GM23338 (cell line): ENCODE measurements around the gene AQP6. TPM values are rescaled to one million over a fixed set of nuclear protein-coding genes. Genes with fewer than 3 reads are reported as not detected.

Experiments
- ATAC-seq: fragments of 200-7000 bp; cut with Tn5 transposase; 3 replicates; pipeline ENCODE4 v1.9.1; 2020
- DNase-seq: peaks from one replicate; pipeline ENCODE4 v3.0.0-alpha.2; 2015; ENCODE audit warnings: low spot score
- H2AFZ ChIP-seq: fragments of 200-600 bp; sonication (generic); 2 replicates; pipeline ENCODE4 v1.8.0; 2016; ENCODE audit warnings: antibody characterized with exemption, mild to moderate bottlenecking, moderate library complexity
- H3F3A ChIP-seq: fragments of 200-600 bp; sonication (generic); replicated peaks from 2 replicates; pipeline ENCODE4 v1.8.0; 2017; ENCODE audit warnings: antibody characterized with exemption, mixed run types, low read depth
- H3K27ac ChIP-seq: fragments of 200-600 bp; sonication (generic); 2 replicates; pipeline ENCODE4 v1.6.1; 2016; ENCODE audit warnings: low read depth
- H3K27me3 ChIP-seq: fragments of 200-600 bp; sonication (generic); 2 replicates; pipeline ENCODE4 v1.8.0; 2016; ENCODE audit warnings: mild to moderate bottlenecking, mixed run types, moderate library complexity; ENCODE audit not compliant: insufficient read depth
- H3K36me3 ChIP-seq: fragments of 200-600 bp; sonication (generic); 2 replicates; pipeline ENCODE4 v1.8.0; 2016; ENCODE audit warnings: mild to moderate bottlenecking; ENCODE audit not compliant: insufficient read depth
- H3K4me1 ChIP-seq: fragments of 200-600 bp; sonication (generic); 2 replicates; pipeline ENCODE4 v1.8.0; 2016; ENCODE audit warnings: mild to moderate bottlenecking, moderate library complexity; ENCODE audit not compliant: insufficient read depth
- H3K4me2 ChIP-seq: fragments of 200-600 bp; sonication (generic); 2 replicates; pipeline ENCODE4 v1.7.1; 2017; ENCODE audit warnings: mixed run types
- H3K4me3 ChIP-seq: fragments of 200-600 bp; sonication (generic); 2 replicates; pipeline ENCODE4 v1.6.1; 2016; ENCODE audit warnings: mixed run types
- H3K79me2 ChIP-seq: fragments of 200-600 bp; sonication (generic); replicated peaks from 2 replicates; pipeline ENCODE4 v1.8.0; 2017; ENCODE audit warnings: mild to moderate bottlenecking; ENCODE audit not compliant: insufficient read depth
- H3K9me2 ChIP-seq: fragments of 200-600 bp; sonication (generic); 2 replicates; pipeline ENCODE4 v1.8.0; 2017; ENCODE audit not compliant: insufficient read depth
- H4K20me1 ChIP-seq: fragments of 200-600 bp; sonication (generic); replicated peaks from 2 replicates; pipeline ENCODE4 v1.8.0; 2017; ENCODE audit warnings: mild to moderate bottlenecking; ENCODE audit not compliant: insufficient read depth
- H3K27ac Mint-ChIP-seq: 2 replicates; pipeline ENCODE4 v1.8.0; 2020; ENCODE audit warnings: inconsistent platforms, mild to moderate bottlenecking, moderate library complexity, mixed read lengths
- H3K27me3 Mint-ChIP-seq: 3 replicates; pipeline ENCODE4 v1.8.0; 2022; ENCODE audit warnings: low read depth, mild to moderate bottlenecking, moderate library complexity, mixed read lengths, inconsistent platforms; ENCODE audit not compliant: insufficient read depth, poor library complexity
- H3K36me3 Mint-ChIP-seq: 3 replicates; pipeline ENCODE4 v1.8.0; 2021; ENCODE audit warnings: low read depth, mild to moderate bottlenecking, inconsistent platforms, moderate library complexity, mixed read lengths
- H3K4me1 Mint-ChIP-seq: 3 replicates; pipeline ENCODE4 v1.8.0; 2020; ENCODE audit warnings: mild to moderate bottlenecking, inconsistent platforms, mixed read lengths
- H3K4me3 Mint-ChIP-seq: 3 replicates; pipeline ENCODE4 v1.8.0; 2021; ENCODE audit warnings: moderate library complexity, mild to moderate bottlenecking, inconsistent platforms, mixed read lengths
- H3K9me3 Mint-ChIP-seq: 3 replicates; pipeline ENCODE4 v1.8.0; 2020; ENCODE audit warnings: moderate library complexity, mild to moderate bottlenecking, inconsistent platforms, mixed read lengths
- CREB1 ChIP-seq: fragments of 250-450 bp; sonication (Bioruptor Pico); IDR thresholded peaks from 2 replicates; pipeline ENCODE4 v1.5.0; 2020; ENCODE audit warnings: low read depth, mild to moderate bottlenecking, moderate library complexity
- CTCF ChIP-seq, 2 experiments: fragments of 200-600 bp in 1 of 2; sonication (generic) in 1 of 2; conservative IDR thresholded peaks; 2 replicates each; pipeline versions ENCODE4 v1.5.1 to v1.6.1; 2016 to 2017; ENCODE audit warnings: antibody characterized with exemption in 2 of 2, low read depth in 2 of 2, mild to moderate bottlenecking in 2 of 2, moderate library complexity in 1 of 2
- EZH2 ChIP-seq: fragments of 200-600 bp; sonication (generic); IDR thresholded peaks from one replicate; pipeline ENCODE4 v1.8.0; 2017; ENCODE audit warnings: antibody characterized with exemption, mild to moderate bottlenecking, low read depth; ENCODE audit not compliant: unreplicated experiment
- EZH2phosphoT487 ChIP-seq: fragments of 200-600 bp; sonication (generic); IDR thresholded peaks from one replicate; pipeline ENCODE4 v1.8.1; 2018; ENCODE audit warnings: antibody characterized with exemption; ENCODE audit not compliant: unreplicated experiment
- JUNB ChIP-seq: IDR thresholded peaks from one replicate; pipeline ENCODE4 v1.6.1; 2016; ENCODE audit warnings: antibody characterized with exemption; ENCODE audit not compliant: unreplicated experiment
- NANOG ChIP-seq: IDR thresholded peaks from 2 replicates; pipeline ENCODE4 v1.6.1; 2016; ENCODE audit warnings: antibody characterized with exemption, borderline replicate concordance
- POLR2AphosphoS5 ChIP-seq: IDR thresholded peaks from 2 replicates; pipeline ENCODE4 v1.6.1; 2016; ENCODE audit warnings: antibody characterized with exemption, low read depth
- REST ChIP-seq: IDR thresholded peaks from one replicate; pipeline ENCODE4 v1.6.1; 2018; ENCODE audit warnings: antibody characterized with exemption; ENCODE audit not compliant: unreplicated experiment
- STAT1 ChIP-seq: IDR thresholded peaks from one replicate; pipeline ENCODE4 v1.6.1; 2016; ENCODE audit warnings: antibody characterized with exemption; ENCODE audit not compliant: unreplicated experiment
- ZNF114 ChIP-seq: fragments of 250-450 bp; sonication (Bioruptor Pico); IDR thresholded peaks from 2 replicates; pipeline ENCODE4 v1.5.0; 2020; ENCODE audit warnings: mild to moderate bottlenecking, moderate library complexity
- ZNF331 ChIP-seq: fragments of 250-450 bp; sonication (Bioruptor Pico); IDR thresholded peaks from 2 replicates; pipeline ENCODE4 v1.5.0; 2020; ENCODE audit warnings: low read depth, mild to moderate bottlenecking, moderate library complexity
- polyA plus RNA-seq: library from polyadenylated mRNA; unstranded; fragments of >200 nt; fragmentation: Nextera tagmentation; extraction: Ambion mirVana; gene quantifications from 2 replicates; pipeline ENCODE4 v1.2.1, GENCODE V29; 2016
- total RNA-seq: library from RNA; depleted of rRNA; stranded (reverse); fragments of >200 nt; shearing (Covaris generic); gene quantifications from 2 replicates; pipeline ENCODE4 v1.2.3, GENCODE V29; 2014
- TF ChIP-seq, protein P1 (sequence below): fragments of 250-450 bp; sonication (Bioruptor Pico); IDR thresholded peaks from 2 replicates; pipeline ENCODE4 v1.5.0; 2020; ENCODE audit warnings: mild to moderate bottlenecking, moderate library complexity
- TF ChIP-seq, protein P2 (sequence below): IDR thresholded peaks from 2 replicates; pipeline ENCODE4 v1.6.1; 2016; ENCODE audit warnings: antibody characterized with exemption

Gene AQP6
- total and polyA plus RNA-seq, 2 experiments from 2014 or later, result 0.08 TPM; not detected in 1

DNA sequence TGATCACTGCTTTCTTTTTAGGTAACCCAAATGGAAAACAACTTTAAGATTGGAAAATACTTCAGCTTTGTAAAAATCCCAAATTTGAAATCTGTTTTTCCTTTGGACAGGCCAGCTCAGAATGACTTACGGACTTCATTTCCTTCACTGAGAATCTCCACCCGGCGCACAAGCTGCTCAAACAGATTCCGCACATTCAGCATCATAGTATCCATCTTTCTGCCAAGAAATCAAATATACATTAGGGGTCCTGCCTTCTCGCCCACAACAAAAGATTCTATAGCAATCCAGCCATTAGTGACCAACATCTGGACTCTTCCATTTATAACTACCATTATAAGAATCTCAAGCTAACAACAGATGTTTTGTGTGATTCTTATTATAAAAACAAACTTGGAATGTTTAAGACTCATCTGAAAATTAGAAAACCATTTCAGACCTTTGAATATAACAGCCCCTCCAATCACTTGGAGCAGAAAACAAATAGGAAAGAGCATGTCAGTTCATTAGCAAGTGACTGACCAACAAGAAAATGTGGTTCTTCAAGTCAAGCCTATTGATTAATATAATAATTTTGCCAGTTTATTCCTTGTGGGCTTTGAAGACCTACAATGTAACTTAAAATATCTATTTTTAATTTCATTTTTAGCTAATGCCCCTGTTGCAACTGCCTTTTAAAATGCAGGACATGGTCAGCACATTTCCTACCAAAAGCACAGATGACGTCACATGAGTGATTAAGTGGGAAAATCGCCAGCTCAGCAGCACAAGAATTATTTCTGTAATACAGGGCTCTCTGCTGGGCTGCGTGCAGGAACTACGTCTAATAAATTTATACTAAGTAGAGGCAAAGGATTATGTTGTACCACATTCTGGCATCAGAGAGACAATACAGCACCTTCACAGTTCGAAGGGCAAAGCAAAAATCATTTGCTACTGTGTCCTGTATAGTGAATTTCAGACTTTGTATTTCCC is 44.0 kb downstream of the AQP6 start:
- H3K27ac ChIP-seq, result no peak overlapping the region
- H3K4me1 Mint-ChIP-seq, result peaks cover 13% of the 10 kb centered on the region
- H3K79me2 ChIP-seq, result peaks cover 56% of the 10 kb centered on the region
- no peak overlapping the region for H3K4me3 ChIP-seq
- H2AFZ ChIP-seq, result no peak overlapping the region
- no peaks in the 10 kb centered on the region for H3F3A ChIP-seq
- H3K4me1 ChIP-seq, result peaks cover 6% of the 10 kb centered on the region; the same call in 1 of the 2 replicates
- peaks cover 10% of the 10 kb centered on the region; the same call in 1 of the 2 replicates for H3K36me3 ChIP-seq
- no peak for TF ChIP-seq EZH2phosphoT487
- no peak for TF ChIP-seq CREB1
- TF ChIP-seq EZH2, result no peak
- TF ChIP-seq, protein P1, sequence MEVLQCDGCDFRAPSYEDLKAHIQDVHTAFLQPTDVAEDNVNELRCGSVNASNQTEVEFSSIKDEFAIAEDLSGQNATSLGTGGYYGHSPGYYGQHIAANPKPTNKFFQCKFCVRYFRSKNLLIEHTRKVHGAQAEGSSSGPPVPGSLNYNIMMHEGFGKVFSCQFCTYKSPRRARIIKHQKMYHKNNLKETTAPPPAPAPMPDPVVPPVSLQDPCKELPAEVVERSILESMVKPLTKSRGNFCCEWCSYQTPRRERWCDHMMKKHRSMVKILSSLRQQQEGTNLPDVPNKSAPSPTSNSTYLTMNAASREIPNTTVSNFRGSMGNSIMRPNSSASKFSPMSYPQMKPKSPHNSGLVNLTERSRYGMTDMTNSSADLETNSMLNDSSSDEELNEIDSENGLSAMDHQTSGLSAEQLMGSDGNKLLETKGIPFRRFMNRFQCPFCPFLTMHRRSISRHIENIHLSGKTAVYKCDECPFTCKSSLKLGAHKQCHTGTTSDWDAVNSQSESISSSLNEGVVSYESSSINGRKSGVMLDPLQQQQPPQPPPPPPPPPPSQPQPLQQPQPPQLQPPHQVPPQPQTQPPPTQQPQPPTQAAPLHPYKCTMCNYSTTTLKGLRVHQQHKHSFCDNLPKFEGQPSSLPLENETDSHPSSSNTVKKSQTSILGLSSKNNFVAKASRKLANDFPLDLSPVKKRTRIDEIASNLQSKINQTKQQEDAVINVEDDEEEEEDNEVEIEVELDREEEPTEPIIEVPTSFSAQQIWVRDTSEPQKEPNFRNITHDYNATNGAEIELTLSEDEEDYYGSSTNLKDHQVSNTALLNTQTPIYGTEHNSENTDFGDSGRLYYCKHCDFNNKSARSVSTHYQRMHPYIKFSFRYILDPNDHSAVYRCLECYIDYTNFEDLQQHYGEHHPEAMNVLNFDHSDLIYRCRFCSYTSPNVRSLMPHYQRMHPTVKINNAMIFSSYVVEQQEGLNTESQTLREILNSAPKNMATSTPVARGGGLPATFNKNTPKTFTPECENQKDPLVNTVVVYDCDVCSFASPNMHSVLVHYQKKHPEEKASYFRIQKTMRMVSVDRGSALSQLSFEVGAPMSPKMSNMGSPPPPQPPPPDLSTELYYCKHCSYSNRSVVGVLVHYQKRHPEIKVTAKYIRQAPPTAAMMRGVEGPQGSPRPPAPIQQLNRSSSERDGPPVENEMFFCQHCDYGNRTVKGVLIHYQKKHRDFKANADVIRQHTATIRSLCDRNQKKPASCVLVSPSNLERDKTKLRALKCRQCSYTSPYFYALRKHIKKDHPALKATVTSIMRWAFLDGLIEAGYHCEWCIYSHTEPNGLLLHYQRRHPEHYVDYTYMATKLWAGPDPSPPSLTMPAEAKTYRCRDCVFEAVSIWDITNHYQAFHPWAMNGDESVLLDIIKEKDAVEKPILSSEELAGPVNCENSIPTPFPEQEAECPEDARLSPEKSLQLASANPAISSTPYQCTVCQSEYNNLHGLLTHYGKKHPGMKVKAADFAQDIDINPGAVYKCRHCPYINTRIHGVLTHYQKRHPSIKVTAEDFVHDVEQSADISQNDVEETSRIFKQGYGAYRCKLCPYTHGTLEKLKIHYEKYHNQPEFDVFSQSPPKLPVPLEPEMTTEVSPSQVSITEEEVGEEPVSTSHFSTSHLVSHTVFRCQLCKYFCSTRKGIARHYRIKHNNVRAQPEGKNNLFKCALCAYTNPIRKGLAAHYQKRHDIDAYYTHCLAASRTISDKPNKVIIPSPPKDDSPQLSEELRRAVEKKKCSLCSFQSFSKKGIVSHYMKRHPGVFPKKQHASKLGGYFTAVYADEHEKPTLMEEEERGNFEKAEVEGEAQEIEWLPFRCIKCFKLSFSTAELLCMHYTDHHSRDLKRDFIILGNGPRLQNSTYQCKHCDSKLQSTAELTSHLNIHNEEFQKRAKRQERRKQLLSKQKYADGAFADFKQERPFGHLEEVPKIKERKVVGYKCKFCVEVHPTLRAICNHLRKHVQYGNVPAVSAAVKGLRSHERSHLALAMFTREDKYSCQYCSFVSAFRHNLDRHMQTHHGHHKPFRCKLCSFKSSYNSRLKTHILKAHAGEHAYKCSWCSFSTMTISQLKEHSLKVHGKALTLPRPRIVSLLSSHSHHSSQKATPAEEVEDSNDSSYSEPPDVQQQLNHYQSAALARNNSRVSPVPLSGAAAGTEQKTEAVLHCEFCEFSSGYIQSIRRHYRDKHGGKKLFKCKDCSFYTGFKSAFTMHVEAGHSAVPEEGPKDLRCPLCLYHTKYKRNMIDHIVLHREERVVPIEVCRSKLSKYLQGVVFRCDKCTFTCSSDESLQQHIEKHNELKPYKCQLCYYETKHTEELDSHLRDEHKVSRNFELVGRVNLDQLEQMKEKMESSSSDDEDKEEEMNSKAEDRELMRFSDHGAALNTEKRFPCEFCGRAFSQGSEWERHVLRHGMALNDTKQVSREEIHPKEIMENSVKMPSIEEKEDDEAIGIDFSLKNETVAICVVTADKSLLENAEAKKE (CRISPR knock-in tag), result no peak
- TF ChIP-seq, protein P2, sequence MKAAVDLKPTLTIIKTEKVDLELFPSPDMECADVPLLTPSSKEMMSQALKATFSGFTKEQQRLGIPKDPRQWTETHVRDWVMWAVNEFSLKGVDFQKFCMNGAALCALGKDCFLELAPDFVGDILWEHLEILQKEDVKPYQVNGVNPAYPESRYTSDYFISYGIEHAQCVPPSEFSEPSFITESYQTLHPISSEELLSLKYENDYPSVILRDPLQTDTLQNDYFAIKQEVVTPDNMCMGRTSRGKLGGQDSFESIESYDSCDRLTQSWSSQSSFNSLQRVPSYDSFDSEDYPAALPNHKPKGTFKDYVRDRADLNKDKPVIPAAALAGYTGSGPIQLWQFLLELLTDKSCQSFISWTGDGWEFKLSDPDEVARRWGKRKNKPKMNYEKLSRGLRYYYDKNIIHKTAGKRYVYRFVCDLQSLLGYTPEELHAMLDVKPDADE, result no peak
- TF ChIP-seq CTCF (conservative IDR thresholded peaks at IDR 0.05; ENCODE audit: low read depth in 2 of 2), result no peak
- TF ChIP-seq JUNB, result no peak
- no peak for TF ChIP-seq STAT1
- TF ChIP-seq REST, result no peak
- no peak for TF ChIP-seq ZNF331
- no peak for TF ChIP-seq POLR2AphosphoS5
- TF ChIP-seq NANOG, result no peak
- TF ChIP-seq ZNF114, result no peak
- H4K20me1 ChIP-seq, result peaks cover 6% of the 10 kb centered on the region
- no peaks in the 10 kb centered on the region for H3K9me3 Mint-ChIP-seq
- H3K27ac Mint-ChIP-seq, result peak overlapping the region; percentile 6; the same call in 1 of the 2 replicates
- H3K4me2 ChIP-seq, result no peak overlapping the region
- peaks cover 25% of the 10 kb centered on the region for H3K36me3 Mint-ChIP-seq
- H3K4me3 Mint-ChIP-seq, result no peak overlapping the region
- ATAC-seq, result no peak
- H3K27me3 ChIP-seq, result no peaks in the 10 kb centered on the region
- H3K27me3 Mint-ChIP-seq, result peaks cover 3% of the 10 kb centered on the region
- DNase-seq, result no peak
- no peaks in the 10 kb centered on the region for H3K9me2 ChIP-seq
